NCI-H1105 (cell line): Measurements from ENCODE around the gene SCRG1.

Source experiments
- DNase-seq: peaks from one replicate; lab custom pipeline; 2025; lab: John Stamatoyannopoulos, UW

The SCRG1 gene

DNA sequence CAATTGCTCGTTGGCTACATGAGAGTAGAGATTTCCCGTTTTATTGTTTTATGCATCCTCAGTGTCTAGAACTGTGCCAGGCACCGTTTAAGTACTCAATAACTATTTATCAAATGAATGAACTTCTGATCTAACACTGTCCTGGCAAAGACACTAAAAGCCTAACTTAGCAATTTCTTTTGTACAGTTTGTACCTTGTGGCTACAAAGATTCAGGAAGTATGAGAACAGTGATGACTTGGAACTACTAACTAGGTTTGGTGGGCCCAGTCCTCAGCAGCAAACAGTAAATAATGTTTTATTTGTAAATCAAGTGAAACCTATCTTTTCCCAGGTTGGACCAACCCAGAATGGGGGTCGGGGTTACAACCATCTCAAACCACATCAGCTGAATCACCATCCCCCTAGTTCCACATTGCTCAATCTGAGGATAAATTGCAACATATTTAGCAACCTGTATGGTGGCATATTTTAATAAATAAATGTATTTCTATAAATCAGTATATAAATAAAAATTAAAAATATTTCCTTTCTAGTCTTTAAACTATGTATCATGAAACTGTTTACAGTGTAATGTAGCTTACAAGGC, 12.3 kb upstream of the SCRG1 start:
- DNase-seq, result no peak

GRCh38 chr4:173410079-173410478, 11.2 kb upstream of the SCRG1 start:
- no peak for DNase-seq

DNA sequence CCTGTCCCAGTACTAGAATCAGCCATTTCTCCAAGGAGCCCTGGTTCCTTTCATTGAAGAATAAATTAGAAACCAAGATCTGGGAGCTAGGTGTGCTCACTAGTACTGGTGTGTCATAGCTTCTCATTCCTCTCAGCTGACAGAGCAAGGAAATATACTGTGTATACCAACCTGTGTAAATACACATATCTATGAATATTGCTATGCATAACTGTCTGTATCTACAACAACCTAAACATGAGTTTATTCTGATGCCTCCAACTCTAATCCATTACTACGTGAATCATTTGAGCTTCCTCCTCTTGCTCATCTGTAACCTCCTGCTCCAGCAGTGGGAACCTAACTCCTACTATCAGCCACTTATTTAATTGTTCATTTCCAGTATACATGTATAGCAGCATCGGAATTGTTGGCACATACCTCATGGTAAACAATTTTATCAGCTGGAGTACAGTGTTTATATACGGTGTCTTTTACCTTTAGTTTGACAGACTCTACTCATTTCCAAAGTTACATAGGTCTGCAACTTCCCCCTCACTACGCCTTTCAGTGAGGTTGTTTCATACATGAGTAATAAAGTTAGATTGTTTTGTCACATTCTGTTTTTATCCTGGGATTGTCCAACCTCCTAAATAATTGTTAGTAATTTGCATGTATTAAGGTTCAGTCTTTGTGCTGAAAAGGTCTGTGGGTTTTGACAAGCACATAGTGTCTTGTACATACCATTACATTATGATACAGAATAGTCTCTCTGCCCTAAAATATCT, 7.1 kb upstream of the SCRG1 start:
- no peak for DNase-seq

- no peak for DNase-seq
Measured at GRCh38 chr4:173404296-173404865, 5.5 kb upstream of the SCRG1 start.

- no peak for DNase-seq
Measured at GRCh38 chr4:173403051-173403450, 4.1 kb upstream of the SCRG1 start.

DNA sequence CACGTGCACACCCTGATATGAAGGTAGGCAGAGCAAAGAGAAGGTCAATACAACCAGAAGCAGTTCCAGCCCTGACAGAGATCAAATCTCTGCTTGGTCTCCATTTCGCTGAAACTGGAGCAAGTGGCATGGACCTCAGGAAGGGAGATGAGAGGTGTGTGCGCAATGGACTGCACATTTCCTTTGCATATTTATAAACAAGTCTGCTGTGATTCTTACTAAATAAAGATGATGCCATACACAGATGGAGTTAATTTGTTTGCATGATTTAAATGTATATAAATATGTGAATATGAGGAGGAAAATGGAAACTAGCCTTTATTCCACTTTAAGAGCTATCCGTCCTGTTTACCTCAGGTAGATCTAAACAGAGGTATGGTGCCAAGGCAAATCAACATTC, 2.1 kb upstream of the SCRG1 start:
- DNase-seq, result no peak

DNA sequence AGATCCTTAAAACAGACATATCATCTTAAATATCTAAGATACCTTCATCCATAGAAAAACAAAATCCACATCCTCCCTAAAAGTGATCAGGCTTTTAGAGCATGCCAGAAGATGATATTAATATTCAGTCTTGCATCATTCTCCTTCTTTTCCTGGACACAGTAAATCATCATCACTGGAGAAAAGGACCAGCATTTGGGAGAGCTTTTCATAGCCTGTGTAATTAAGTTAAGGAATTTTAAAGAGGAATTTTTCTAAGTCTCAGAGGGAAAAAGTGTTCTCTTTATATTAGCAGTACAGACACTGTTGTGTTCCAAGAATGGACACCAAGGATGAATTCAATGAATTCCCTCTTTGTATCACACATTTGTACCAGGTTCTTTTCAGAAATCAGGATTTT, 696 bp downstream of the SCRG1 start:
- DNase-seq, result no peak

GRCh38 chr4:173397604-173398003, 1.3 kb downstream of the SCRG1 start:
- no peak for DNase-seq

DNA sequence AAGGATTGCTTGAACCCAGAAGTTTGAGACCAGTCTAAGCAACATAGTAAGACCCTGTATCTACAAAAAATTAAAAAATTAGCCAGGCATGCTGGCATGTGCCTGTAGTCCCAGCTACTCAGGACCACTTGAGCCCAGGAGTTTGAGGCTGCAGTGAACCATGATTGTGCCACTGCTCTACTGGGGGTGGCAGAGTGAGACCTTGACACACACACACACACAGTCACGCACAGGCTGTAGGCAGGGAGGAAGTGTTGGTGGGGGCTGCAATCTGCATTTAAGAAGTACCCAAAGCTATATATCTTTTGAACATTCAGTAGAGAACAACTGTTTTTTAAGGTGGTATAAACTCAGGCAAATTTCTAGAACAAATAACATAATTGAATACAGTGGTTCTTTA, 7.2 kb downstream of the SCRG1 start:
- no peak for DNase-seq

- DNase-seq, result no peak
Measured at GRCh38 chr4:173386751-173387150, 12.2 kb downstream of the SCRG1 start.

- no peak for DNase-seq
Measured at GRCh38 chr4:173382349-173382748, 16.6 kb downstream of the SCRG1 start.

- DNase-seq, result no peak
Measured at GRCh38 chr4:173381610-173382009, 17.3 kb downstream of the SCRG1 start.

DNA sequence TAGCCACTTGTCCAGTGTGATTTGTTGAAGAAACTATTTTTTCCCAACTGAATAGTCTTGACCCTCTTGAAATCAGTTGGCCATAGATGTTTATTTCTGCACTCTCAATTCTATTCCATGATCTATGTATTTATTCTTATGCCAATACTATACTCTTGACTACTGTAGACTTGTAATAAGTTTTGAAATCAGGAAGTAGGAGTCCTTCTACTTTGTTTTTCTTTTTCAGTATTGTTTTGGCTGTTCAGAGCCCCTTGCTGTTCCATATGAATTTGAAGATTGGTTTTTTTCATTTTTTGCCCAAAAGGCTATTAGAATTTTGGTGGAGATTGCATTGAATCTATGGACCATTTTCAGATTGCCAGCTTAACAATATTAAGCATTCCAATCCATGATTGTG, 17.9 kb downstream of the SCRG1 start:
- no peak for DNase-seq

GRCh38 chr4:173379929-173380328, 19.0 kb downstream of the SCRG1 start:
- no peak for DNase-seq

DNA sequence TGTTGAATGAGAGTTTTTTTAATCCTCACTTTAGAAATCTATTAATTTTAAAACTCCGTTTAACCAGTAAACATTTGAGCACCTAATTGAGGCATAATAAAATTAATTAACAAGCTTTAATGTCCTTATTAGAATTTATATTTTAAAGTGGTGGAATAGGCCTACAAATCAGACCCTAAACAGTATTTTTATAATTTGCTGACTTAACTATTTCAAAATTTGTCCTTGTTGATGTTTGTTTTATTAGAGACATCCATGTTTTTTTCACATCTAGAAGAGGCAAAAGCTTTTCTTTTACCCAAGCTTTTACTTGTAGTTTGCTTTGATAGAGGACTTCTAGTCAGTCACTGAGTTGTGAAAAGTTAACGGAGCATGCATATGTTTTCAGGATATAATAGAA, 24.3 kb downstream of the SCRG1 start:
- DNase-seq, result no peak

DNA sequence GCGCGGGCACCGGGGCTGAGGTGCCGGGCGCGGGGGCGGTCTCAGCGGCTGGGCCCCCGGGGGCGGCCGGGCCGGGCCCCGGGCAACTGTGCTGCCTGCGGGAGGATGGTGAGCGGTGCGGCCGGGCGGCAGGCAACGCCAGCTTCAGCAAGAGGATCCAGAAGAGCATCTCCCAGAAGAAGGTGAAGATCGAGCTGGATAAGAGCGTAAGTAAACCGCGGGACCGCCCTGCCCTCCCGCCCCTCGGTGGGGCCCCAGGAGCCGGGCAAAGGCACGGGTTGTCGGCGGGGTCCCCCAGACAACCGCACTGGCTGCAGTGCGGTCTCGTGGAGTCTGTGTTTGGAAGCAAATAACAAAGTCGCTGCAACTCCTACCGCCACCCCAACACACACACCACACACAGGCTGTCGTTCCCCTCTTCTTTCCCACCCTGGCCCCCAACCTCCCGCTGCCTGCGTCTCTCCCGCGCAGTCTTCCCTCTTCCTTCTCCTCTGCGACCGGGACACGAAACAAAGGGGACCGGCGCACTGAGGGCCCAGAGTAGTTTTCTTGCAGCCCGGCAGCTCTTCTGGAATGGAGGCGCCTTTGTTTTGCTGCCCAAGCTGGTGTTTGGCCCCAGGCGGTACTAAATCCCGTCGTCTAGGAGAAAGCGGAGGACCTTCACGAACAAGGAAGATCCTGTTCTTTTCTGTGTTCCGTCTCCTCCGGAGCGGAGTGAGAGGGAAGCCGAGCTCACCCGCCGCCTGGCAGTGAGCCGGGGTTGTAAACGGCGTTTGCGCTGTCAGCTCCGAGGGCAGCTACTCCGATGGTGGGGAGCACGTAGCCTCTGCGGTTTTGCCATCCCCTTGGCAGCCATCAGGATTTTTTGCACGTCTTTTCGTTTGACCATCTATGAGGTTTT, 27.4 kb downstream of the SCRG1 start:
- DNase-seq, result peak; percentile 30

DNA sequence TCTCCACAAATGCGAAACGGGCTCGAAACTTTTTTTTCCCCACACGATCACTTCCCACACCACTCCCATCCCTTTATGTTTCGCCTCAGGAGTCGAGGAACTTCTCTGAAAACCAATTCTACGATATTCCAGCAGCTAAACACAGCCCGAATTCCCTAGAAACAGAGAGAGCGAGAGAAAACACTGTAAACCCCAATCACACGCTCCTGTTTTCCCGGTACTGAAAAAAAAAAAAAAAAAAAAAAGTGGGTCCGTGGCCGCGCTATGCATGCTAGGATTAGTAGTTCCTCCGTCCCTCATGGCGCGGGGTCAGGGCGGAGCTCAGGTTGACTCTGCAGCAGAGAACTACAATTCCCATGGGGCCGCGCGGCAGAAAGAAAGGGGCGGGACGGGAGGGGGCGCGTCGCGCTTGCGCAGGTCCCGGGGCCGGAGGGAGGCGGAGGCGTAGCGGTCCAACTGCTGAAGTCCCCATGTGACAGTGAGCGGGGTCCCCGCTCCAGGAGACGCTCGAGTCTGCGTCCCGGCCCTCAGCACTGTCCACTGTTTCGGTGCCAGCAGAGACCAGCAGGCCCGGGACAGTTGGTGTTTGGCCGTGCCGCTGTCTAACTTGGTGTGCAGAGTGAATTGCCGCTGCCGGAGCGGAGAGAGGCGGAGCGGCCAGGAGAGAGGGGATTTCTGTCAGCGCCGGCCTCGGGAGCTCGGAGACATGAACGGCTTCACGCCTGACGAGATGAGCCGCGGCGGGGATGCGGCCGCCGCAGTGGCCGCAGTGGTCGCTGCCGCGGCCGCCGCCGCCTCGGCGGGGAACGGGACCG, 28.2 kb downstream of the SCRG1 start, which contains the start of gene SAP30:
SAP30 (plus strand) TSS at position 478 of the 815 bp plus-strand sequence; CDS start at position 707, 229 bp downstream.
- peak; percentile 89 for DNase-seq

- no peak for DNase-seq
Measured at GRCh38 chr4:173370130-173370476, 28.8 kb downstream of the SCRG1 start.

- no peak for DNase-seq
Measured at GRCh38 chr4:173367946-173368345, 31.0 kb downstream of the SCRG1 start.

- DNase-seq, result no peak
Measured at GRCh38 chr4:173367285-173367684, 31.6 kb downstream of the SCRG1 start.

GRCh38 chr4:173365359-173365996, 33.4 kb downstream of the SCRG1 start:
- DNase-seq, result no peak
